PC-9 (cell line): Measurements from ENCODE around the gene HSD11B1L. TPM values are rescaled to one million over a fixed set of nuclear protein-coding genes. Genes with fewer than 3 reads are reported as not detected.
"Not testable (repeated sequence)": the region's sequence is repeated elsewhere in the genome, so short reads cannot be mapped to it uniquely, and the experiment has no call there.

Experiments
- BruUV-seq: library from RNA; stranded (reverse); fragments of 400-500 nt; replicated peaks from 2 replicates; lab custom pipeline; 2021; lab: Mats Ljungman, UMichigan
- CTCF ChIA-PET: fragments of 300-600 bp; sonication (Branson Sonifier 250); formaldehyde crosslinking; loops from one replicate; lab custom pipeline; 2022; ENCODE audit warnings: antibody characterized with exemption; lab: Charles Lee
- POLR2A ChIA-PET: fragments of 300-600 bp; sonication (Branson Sonifier 250); formaldehyde crosslinking; loops from one replicate; lab custom pipeline; 2022; ENCODE audit warnings: antibody characterized with exemption; ENCODE audit not compliant: unreplicated experiment; lab: Charles Lee
- DNase-seq, 2 experiments: peaks; one replicate each; pipeline versions ENCODE4 v3.0.0 to v3.0.0-alpha.2; 2015 to 2022; ENCODE audit warnings: mixed read lengths in 1 of 2
- H2AFZ ChIP-seq: fragments of 200-600 bp; sonication (generic); 2 replicates; pipeline ENCODE4 v1.8.1; 2017; ENCODE audit warnings: antibody characterized with exemption
- H3F3A ChIP-seq: fragments of 200-600 bp; sonication (generic); 2 replicates; pipeline ENCODE4 v1.8.1; 2017; ENCODE audit warnings: antibody characterized with exemption, mild to moderate bottlenecking, low read depth; ENCODE audit not compliant: insufficient read depth
- H3K27ac ChIP-seq: fragments of 200-600 bp; sonication (generic); 2 replicates; pipeline ENCODE4 v1.6.1; 2016; ENCODE audit warnings: mixed run types
- H3K27me3 ChIP-seq: fragments of 200-600 bp; sonication (generic); 2 replicates; pipeline ENCODE4 v1.6.1; 2016; ENCODE audit warnings: low read depth, mixed run types; ENCODE audit not compliant: insufficient read depth
- H3K36me3 ChIP-seq: fragments of 200-600 bp; sonication (generic); 2 replicates; pipeline ENCODE4 v1.6.1; 2016; ENCODE audit warnings: low read depth, mixed run types
- H3K4me1 ChIP-seq: fragments of 200-600 bp; sonication (generic); replicated peaks from 2 replicates; pipeline ENCODE4 v1.6.1; 2016; ENCODE audit warnings: mixed run types; ENCODE audit not compliant: insufficient read depth
- H3K4me2 ChIP-seq: fragments of 200-600 bp; sonication (generic); 2 replicates; pipeline ENCODE4 v1.6.1; 2017; ENCODE audit warnings: mixed run types
- H3K4me3 ChIP-seq: fragments of 200-600 bp; sonication (generic); 2 replicates; pipeline ENCODE4 v1.6.1; 2016; ENCODE audit warnings: mixed run types
- H3K79me2 ChIP-seq: fragments of 200-600 bp; sonication (generic); 2 replicates; pipeline ENCODE4 v1.6.1; 2017; ENCODE audit warnings: low read depth, mixed run types
- H3K9me2 ChIP-seq: fragments of 200-600 bp; sonication (generic); 2 replicates; pipeline ENCODE4 v1.8.1; 2017; ENCODE audit warnings: mild to moderate bottlenecking; ENCODE audit not compliant: insufficient read depth
- H3K9me3 ChIP-seq: fragments of 200-600 bp; sonication (generic); 2 replicates; pipeline ENCODE4 v1.8.1; 2016; ENCODE audit warnings: low read depth; ENCODE audit not compliant: insufficient read depth
- H4K20me1 ChIP-seq: fragments of 200-600 bp; sonication (generic); 2 replicates; pipeline ENCODE4 v1.8.1; 2017; ENCODE audit not compliant: insufficient read depth
- CTCF ChIP-seq: fragments of 200-600 bp; sonication (generic); conservative IDR thresholded peaks from 2 replicates; pipeline ENCODE4 v1.6.1; 2017; ENCODE audit warnings: mixed run types, antibody characterized with exemption, mild to moderate bottlenecking, moderate library complexity
- EZH2 ChIP-seq: fragments of 200-600 bp; sonication (generic); IDR thresholded peaks from 2 replicates; pipeline ENCODE4 v1.8.0; 2017; ENCODE audit warnings: antibody characterized with exemption, low read depth
- intact Hi-C: fragments of 100-400 bp; cut with micrococcal nuclease; formaldehyde crosslinking; loops from one replicate; pipeline ENCODE4 v1.10.0; 2022; ENCODE audit not compliant: unreplicated experiment
- total RNA-seq: library from RNA; stranded (reverse); gene quantifications from 2 replicates; pipeline ENCODE4 v1.2.3, GENCODE V29; 2021

HSD11B1L gene
- total RNA-seq, 1 experiment from 2014 or later: 7.5 TPM

DNA sequence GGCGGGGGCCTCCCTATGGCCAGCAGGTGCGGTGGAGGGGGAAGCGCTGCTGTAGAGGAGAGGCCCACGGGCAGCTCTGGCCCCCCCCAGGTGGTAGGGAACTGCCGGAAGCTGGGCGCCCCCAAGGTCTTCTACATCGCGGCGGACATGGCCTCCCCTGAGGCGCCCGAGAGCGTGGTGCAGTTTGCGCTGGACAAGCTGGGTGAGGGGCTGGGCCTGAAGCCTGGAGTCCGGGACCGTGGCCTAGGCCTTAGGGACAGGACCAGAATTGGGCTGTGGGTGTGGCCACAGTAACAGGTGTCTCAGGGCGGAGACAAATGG lies 5.5 kb downstream of the HSD11B1L start:
- no peaks in the 10 kb centered on the region for H3K9me2 ChIP-seq
- peaks cover 11% of the 10 kb centered on the region; the same call in 1 of the 2 replicates for H3F3A ChIP-seq
- intact Hi-C loops: no loop called here
- H3K79me2 ChIP-seq: peaks cover 12% of the 10 kb centered on the region
- H3K9me3 ChIP-seq: no peaks in the 10 kb centered on the region
- H3K36me3 ChIP-seq: 0 out of 2 replicates have a peak, but pooled peaks cover 8% of the 10 kb centered on the region
- peak overlapping the region; percentile 56 for H3K4me2 ChIP-seq
- POLR2A ChIA-PET: interaction anchor here (0.7 kb wide), 1 partner anchor 38 kb away, joined by 3 read pairs; no protein-coding TSS in a partner anchor
- H3K4me1 ChIP-seq: no peaks in the 10 kb centered on the region
- DNase-seq: no peak
- peak overlapping the region; percentile 62; the same call in 1 of the 2 replicates for H3K4me3 ChIP-seq
- no peak overlapping the region for H3K27ac ChIP-seq
- H3K27me3 ChIP-seq: no peaks in the 10 kb centered on the region
- H2AFZ ChIP-seq: no peak overlapping the region
- TF ChIP-seq EZH2 (no peak), CTCF (no peak)
- CTCF ChIA-PET: interaction anchor here (1.4 kb wide), 1 partner anchor 63 kb away, joined by 7 read pairs; the partner anchor contains the start of genes SAFB and SAFB2
- TSS peak; percentile 48 for BruUV-seq
- H4K20me1 ChIP-seq: no peaks in the 10 kb centered on the region; the same call in 1 of the 2 replicates

DNA sequence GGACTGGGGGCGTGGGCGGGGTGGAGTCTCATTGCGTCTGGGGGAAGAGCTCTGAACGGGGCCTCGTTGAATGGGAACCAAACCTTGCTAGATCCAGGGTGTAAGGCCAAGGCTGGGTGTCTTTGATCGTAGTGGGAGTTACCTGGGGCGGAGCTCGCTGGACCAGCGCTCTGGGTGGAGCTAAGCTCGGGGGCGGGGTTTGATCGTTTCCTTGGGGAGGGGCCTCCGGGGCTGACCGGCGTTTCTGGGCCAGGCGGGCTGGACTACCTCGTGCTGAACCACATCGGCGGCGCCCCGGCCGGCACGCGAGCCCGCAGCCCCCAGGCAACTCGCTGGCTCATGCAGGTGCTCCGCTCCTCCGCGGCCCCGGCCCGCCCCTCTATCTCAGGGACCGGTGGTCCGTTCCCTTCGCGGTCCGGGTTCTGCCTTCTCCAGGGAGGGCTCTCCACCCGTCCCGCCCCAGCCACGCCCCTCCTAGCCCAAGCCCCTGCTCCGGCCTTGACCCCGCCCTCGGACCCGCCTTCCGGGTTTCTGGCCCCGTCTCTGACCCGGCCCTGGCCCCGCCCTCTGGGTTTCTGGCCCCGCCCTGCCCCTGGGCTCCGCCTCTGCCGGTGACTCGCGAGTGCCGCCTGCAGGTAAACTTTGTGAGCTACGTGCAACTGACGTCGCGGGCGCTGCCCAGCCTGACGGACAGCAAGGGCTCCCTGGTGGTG lies 6.0 kb downstream of the HSD11B1L start:
- Histone ChIP-seq H3F3A (peaks cover 11% of the 10 kb centered on the region), H3K9me3 (no peaks in the 10 kb centered on the region), H4K20me1 (peaks cover 4% of the 10 kb centered on the region), H3K4me3 (peak overlapping the region; percentile 62), H3K36me3 (0 out of 2 replicates have a peak, but pooled peaks cover 9% of the 10 kb centered on the region), H3K4me1 (no peaks in the 10 kb centered on the region), H3K9me2 (no peaks in the 10 kb centered on the region), H2AFZ (peak overlapping the region; percentile 74; the same call in 1 of the 2 replicates), H3K79me2 (peaks cover 17% of the 10 kb centered on the region), H3K4me2 (peak overlapping the region; percentile 56), H3K27me3 (no peaks in the 10 kb centered on the region), H3K27ac (no peak overlapping the region)
- intact Hi-C loops: no loop called here
- DNase-seq: peak; percentile 70 to 97
- CTCF ChIA-PET: interaction anchor here (0.6 to 1.4 kb wide), 6 partner anchors 64 to 634 kb away, joined by 3 to 7 read pairs (median 4); partner anchors contain the start of genes SAFB and SAFB2
- peak; percentile 71 for TF ChIP-seq CTCF
- no peak for TF ChIP-seq EZH2
- BruUV-seq: no TSS peak
- POLR2A ChIA-PET: interaction anchor here (0.6 to 0.7 kb wide), 5 partner anchors 22 to 685 kb away, joined by 3 to 19 read pairs (median 3); no protein-coding TSS in a partner anchor

DNA sequence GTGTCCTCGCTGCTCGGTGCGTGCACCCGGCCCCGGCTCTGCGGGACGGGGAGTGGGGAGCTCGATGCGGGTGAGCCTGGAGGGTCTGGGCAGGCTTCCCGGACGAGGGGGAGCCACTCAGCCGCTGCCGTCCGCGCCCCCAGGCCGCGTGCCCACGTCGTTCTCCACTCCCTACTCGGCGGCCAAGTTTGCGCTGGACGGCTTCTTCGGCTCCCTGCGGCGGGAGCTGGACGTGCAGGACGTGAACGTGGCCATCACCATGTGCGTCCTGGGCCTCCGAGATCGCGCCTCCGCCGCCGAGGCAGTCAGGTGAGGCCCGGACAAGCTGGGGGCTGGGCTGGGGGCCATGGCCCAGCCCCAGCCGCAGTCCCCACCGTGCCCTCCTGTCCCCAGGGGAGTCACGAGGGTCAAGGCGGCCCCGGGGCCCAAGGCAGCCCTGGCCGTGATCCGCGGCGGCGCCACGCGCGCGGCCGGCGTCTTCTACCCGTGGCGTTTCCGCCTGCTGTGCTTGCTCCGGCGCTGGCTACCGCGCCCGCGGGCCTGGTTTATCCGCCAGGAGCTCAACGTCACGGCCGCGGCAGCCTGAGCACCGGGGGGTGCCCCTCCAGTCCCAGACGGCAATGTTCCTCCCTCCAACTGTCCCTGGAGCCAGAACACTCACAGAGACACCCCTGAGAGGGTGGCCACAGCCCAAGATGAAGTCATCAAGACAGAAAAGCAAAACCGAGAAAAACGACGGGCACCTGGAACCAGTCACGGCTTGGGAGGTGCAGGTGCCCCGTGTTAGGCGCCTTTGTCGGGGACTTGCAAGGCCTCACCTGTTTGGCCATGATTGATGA lies 6.8 kb downstream of the HSD11B1L start:
- intact Hi-C loops: no loop called here
- Histone ChIP-seq H3K27me3 (no peaks in the 10 kb centered on the region), H3K4me3 (no peak overlapping the region; the same call in 1 of the 2 replicates), H3K4me1 (no peaks in the 10 kb centered on the region), H3K27ac (no peak overlapping the region), H3K4me2 (peak overlapping the region; percentile 5; the same call in 1 of the 2 replicates), H3K36me3 (0 out of 2 replicates have a peak, but pooled peaks cover 9% of the 10 kb centered on the region), H3K9me3 (no peaks in the 10 kb centered on the region), H3K79me2 (peaks cover 25% of the 10 kb centered on the region), H4K20me1 (peaks cover 12% of the 10 kb centered on the region), H2AFZ (no peak overlapping the region), H3F3A (peaks cover 16% of the 10 kb centered on the region), H3K9me2 (no peaks in the 10 kb centered on the region)
- POLR2A ChIA-PET: interaction anchor here (0.6 to 0.7 kb wide), 3 partner anchors 23 to 686 kb away, joined by 3 to 19 read pairs (median 10); no protein-coding TSS in a partner anchor
- CTCF ChIA-PET: interaction anchor here (0.6 to 1.4 kb wide), 7 partner anchors 65 to 635 kb away, joined by 3 to 14 read pairs (median 5); partner anchors contain the start of genes SAFB and SAFB2
- TF ChIP-seq EZH2: no peak
- TF ChIP-seq CTCF: no peak; the same call in 1 of the 2 replicates
- no TSS peak for BruUV-seq
- DNase-seq: no peak

DNA sequence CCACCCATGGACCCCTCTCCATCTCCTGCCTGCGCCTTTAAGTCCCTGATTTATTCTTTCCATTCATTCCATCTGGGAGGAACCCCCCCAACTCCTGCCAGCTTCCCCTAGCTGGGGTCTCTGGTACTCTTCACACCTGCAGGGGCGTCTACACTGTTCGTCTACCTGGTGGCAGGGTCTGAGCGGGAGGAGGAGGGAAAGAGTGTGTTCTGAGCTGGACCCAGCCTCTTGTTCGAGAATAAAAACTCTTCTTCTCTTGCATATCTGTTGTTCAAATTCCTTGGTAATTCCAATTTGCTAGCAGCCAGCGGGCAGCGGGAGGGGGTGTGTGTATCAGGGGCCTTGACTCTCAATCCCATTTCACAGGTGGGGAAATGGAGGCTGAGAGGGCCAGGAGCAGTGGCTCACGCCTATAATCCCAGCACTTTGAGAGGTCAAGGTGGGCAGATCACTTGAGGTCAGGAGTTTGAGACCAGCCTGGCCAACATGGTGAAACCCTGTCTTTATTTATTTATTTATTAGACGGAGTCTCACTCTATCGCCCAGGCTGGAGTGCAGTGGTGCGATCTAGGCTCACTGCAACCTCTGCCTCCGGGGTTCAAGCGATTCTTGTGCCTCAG lies 7.5 kb downstream of the HSD11B1L start:
- H3K9me3 ChIP-seq, H3K9me2 ChIP-seq, H3K27me3 ChIP-seq, H3K4me1 ChIP-seq, H3K4me3 ChIP-seq, DNase-seq, H2AFZ ChIP-seq, H3K36me3 ChIP-seq, BruUV-seq, H3K27ac ChIP-seq, POLR2A ChIA-PET, intact Hi-C loops, H3K4me2 ChIP-seq: not testable (repeated sequence)
- peaks cover 20% of the 10 kb centered on the region for H4K20me1 ChIP-seq
- peaks cover 33% of the 10 kb centered on the region for H3K79me2 ChIP-seq
- peaks cover 22% of the 10 kb centered on the region for H3F3A ChIP-seq
- CTCF ChIA-PET: interaction anchor here (0.6 kb wide), 1 partner anchor 152 kb away, joined by 14 read pairs; no protein-coding TSS in a partner anchor
